Mesendoderm (in vitro differentiated cells): ENCODE results near the gene AHI1.
A peak's percentile ranks its signal among the peaks of the same experiment; 100 is the strongest.

Source experiments
- DNase-seq: peaks from one replicate; pipeline ENCODE4 v3.0.0; 2013
- H2AK5ac ChIP-seq: 2 replicates; pipeline ENCODE4 v1.6.1; 2013; ENCODE audit warnings: low read length, inconsistent platforms
- H2BK120ac ChIP-seq: 2 replicates; pipeline ENCODE4 v1.6.1; 2013; ENCODE audit warnings: low read depth, mild to moderate bottlenecking, low read length, moderate library complexity, mixed read lengths
- H2BK15ac ChIP-seq: replicated peaks from 2 replicates; pipeline ENCODE4 v1.6.1; 2013; ENCODE audit warnings: low read depth, mild to moderate bottlenecking, moderate library complexity
- H2BK5ac ChIP-seq: 2 replicates; pipeline ENCODE4 v1.6.1; 2013; ENCODE audit warnings: low read length, inconsistent platforms
- H3K18ac ChIP-seq: 2 replicates; pipeline ENCODE4 v1.6.1; 2013; ENCODE audit warnings: mild to moderate bottlenecking, low read length, mixed read lengths
- H3K23ac ChIP-seq: one replicate; pipeline ENCODE4 v1.6.1; 2013; ENCODE audit warnings: low read length
- H3K27ac ChIP-seq: 2 replicates; pipeline ENCODE4 v1.5.1; 2013; ENCODE audit warnings: low read depth, mild to moderate bottlenecking, inconsistent platforms, low read length, moderate library complexity
- H3K27me3 ChIP-seq: 2 replicates; pipeline ENCODE4 v1.6.1; 2013; ENCODE audit warnings: low read length, control low read depth, mild to moderate bottlenecking, inconsistent platforms; ENCODE audit not compliant: insufficient read depth, poor library complexity
- H3K36me3 ChIP-seq: 2 replicates; pipeline ENCODE4 v1.6.1; 2013; ENCODE audit warnings: low read length, inconsistent platforms; ENCODE audit not compliant: control insufficient read depth, insufficient read depth
- H3K4ac ChIP-seq: one replicate; pipeline ENCODE4 v1.6.1; 2013; ENCODE audit warnings: low read depth, mild to moderate bottlenecking, low read length, moderate library complexity
- H3K4me1 ChIP-seq: 2 replicates; pipeline ENCODE4 v1.6.1; 2013; ENCODE audit warnings: low read depth, low read length, inconsistent platforms; ENCODE audit not compliant: control insufficient read depth
- H3K4me2 ChIP-seq: 2 replicates; pipeline ENCODE4 v1.6.1; 2013; ENCODE audit warnings: low read length
- H3K4me3 ChIP-seq: 2 replicates; pipeline ENCODE4 v1.5.1; 2013; ENCODE audit warnings: mild to moderate bottlenecking, low read length
- H3K56ac ChIP-seq: one replicate; pipeline ENCODE4 v1.6.1; 2013; ENCODE audit warnings: low read length
- H3K79me1 ChIP-seq: 2 replicates; pipeline ENCODE4 v1.6.1; 2013; ENCODE audit warnings: low read length, inconsistent platforms
- H3K79me2 ChIP-seq: 2 replicates; pipeline ENCODE4 v1.6.1; 2013; ENCODE audit warnings: mild to moderate bottlenecking, low read length; ENCODE audit not compliant: control insufficient read depth, insufficient read depth
- H3K9ac ChIP-seq: 2 replicates; pipeline ENCODE4 v1.6.1; 2013; ENCODE audit warnings: low read length, inconsistent platforms
- H4K5ac ChIP-seq: one replicate; pipeline ENCODE4 v1.6.1; 2013; ENCODE audit warnings: low read length
- H4K8ac ChIP-seq: one replicate; pipeline ENCODE4 v1.6.1; 2013; ENCODE audit warnings: low read depth, mild to moderate bottlenecking, control low read depth, low read length, moderate library complexity
- WGBS: extraction: QIAGEN DNeasy Blood & Tissue Kit; methylation state at CpG from one replicate; pipeline ENCODE4 v1.1.7; 2013; ENCODE audit warnings: low lambda C conversion rate, missing lambda C conversion rate; ENCODE audit not compliant: insufficient coverage; ENCODE audit errors: extremely low coverage; 5-methylcytosine and 5-hydroxymethylcytosine counted together

The AHI1 gene

DNA sequence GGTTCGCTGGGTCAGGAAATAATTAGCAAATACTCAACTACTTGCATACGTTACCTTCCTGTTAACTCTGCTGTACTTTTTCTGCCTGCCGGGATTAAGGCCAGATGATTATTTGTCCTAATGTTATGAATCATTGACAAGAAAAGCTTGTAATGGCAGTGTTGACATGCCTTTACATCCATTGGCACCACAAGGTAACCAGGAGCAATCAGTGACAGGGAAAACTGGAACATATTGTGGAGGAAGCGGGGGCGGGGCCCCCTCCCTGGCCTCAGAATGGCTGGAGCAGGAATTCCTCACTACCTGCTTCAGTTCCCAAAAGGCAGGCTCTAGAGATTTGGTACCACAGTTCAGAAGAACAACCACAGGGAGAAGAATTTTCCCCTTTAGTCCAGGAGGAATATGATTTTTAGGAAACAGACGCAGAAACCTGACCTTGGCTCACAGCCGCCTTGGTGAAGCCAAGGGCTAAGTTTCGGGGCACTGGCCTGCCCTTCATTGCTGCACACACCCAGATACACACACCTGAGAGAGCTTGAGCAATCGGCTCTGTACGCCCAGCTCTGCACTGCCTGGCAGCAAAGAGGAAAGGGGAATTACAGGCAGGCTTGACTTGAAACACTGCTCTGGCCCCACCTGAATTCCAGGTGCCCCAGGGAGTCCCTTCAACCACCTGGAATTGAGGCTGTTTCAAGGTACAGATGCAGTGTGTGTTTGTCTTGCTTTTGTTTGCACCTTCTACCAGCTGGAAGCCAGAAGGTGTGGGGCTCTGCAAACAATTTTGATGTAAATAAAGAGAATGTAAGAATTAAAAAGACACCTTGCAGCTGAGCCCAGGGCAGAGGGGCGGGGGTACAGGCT lies 226.6 kb downstream of the AHI1 start:
- Histone ChIP-seq H3K79me2 (no peaks in the 10 kb centered on the region), H3K79me1 (no peaks in the 10 kb centered on the region), H3K36me3 (no peaks in the 10 kb centered on the region), H3K9ac (no peak overlapping the region), H4K8ac (no peak overlapping the region), H3K4ac (no peak overlapping the region), H3K4me1 (peaks cover 11% of the 10 kb centered on the region), H3K4me3 (no peak overlapping the region), H3K23ac (no peak overlapping the region), H3K27ac (peak overlapping the region; percentile 83), H2BK15ac (no peak overlapping the region), H2BK5ac (peak overlapping the region; percentile 28), H3K56ac (peak overlapping the region; percentile 51), H3K4me2 (peak overlapping the region; percentile 4), H2BK120ac (peak overlapping the region; percentile 73), H3K27me3 (no peaks in the 10 kb centered on the region), H2AK5ac (no peak overlapping the region), H4K5ac (no peak overlapping the region), H3K18ac (peak overlapping the region; percentile 56)
- DNase-seq = peak; percentile 71
- no CpG with 5 or more reads among the region's 11 CpGs for WGBS

DNA sequence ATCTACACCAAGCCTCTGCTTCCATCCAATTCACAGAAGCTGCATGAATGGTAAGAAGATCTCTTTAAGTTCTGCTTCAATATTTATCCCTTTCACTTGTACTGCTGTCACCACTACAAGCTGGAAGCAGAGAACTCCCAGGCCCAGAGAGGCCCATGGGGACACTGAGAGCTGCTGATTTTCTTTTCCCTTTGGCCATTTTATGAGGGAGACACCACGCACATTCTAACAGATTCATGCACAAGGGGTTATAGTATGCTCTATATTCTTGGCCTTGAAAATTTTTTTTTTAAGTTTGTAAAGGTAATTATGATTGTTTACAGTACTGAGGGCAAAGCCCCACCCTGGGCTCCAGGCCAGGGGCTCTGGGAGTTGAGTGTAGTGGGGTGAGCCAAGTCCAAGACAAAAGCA lies 228.1 kb downstream of the AHI1 start:
- no peak overlapping the region for H4K8ac ChIP-seq
- no peak overlapping the region for H2BK5ac ChIP-seq
- WGBS = no CpG with 5 or more reads among the region's 1 CpG
- H2AK5ac ChIP-seq = no peak overlapping the region
- no peak overlapping the region for H3K56ac ChIP-seq
- no peak overlapping the region for H3K23ac ChIP-seq
- H3K27me3 ChIP-seq = no peaks in the 10 kb centered on the region
- no peaks in the 10 kb centered on the region for H3K36me3 ChIP-seq
- no peak overlapping the region for H3K18ac ChIP-seq
- no peak for DNase-seq
- H3K79me1 ChIP-seq = no peaks in the 10 kb centered on the region
- H3K4me1 ChIP-seq = peaks cover 7% of the 10 kb centered on the region
- H3K9ac ChIP-seq = no peak overlapping the region
- no peak overlapping the region for H4K5ac ChIP-seq
- no peak overlapping the region for H3K4me2 ChIP-seq
- H2BK120ac ChIP-seq = peak overlapping the region; percentile 46
- no peak overlapping the region for H3K4me3 ChIP-seq
- H3K79me2 ChIP-seq = no peaks in the 10 kb centered on the region
- H2BK15ac ChIP-seq = no peak overlapping the region
- H3K27ac ChIP-seq = no peak overlapping the region
- no peak overlapping the region for H3K4ac ChIP-seq

DNA sequence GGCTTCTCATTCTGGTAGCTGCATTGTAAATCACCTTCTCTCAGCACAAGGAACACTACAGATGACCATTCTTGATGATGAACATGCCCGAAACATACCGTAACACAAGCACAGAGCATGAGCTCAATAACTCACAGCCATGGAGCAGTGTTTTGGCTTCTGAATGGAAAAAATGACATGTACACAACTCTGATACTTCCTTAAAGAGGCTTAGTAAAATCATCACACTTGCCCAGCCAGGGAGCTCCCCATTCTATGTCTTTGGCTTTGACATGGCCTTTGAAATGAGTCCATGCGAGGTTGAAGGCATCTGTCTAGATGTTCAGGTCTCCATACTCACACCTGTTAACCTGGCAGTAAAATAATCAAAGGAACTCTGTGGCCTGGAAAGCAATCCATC lies 228.8 kb downstream of the AHI1 start:
- Histone ChIP-seq H3K79me2 (no peaks in the 10 kb centered on the region), H3K27me3 (no peaks in the 10 kb centered on the region), H3K4ac (no peak overlapping the region), H2BK15ac (no peak overlapping the region), H3K27ac (no peak overlapping the region), H3K79me1 (no peaks in the 10 kb centered on the region), H2BK120ac (no peak overlapping the region), H3K4me3 (no peak overlapping the region), H3K4me1 (peaks cover 7% of the 10 kb centered on the region), H3K4me2 (no peak overlapping the region), H3K9ac (no peak overlapping the region), H2AK5ac (no peak overlapping the region), H2BK5ac (no peak overlapping the region), H4K8ac (no peak overlapping the region), H3K23ac (no peak overlapping the region), H3K36me3 (no peaks in the 10 kb centered on the region), H3K56ac (no peak overlapping the region), H4K5ac (no peak overlapping the region), H3K18ac (no peak overlapping the region)
- DNase-seq = no peak
- no CpG with 5 or more reads among the region's 3 CpGs for WGBS

GRCh38 chr6:135268263-135268662 lies 229.3 kb downstream of the AHI1 start:
- no peak for DNase-seq
- no peak overlapping the region for H2BK120ac ChIP-seq
- no peak overlapping the region for H3K4ac ChIP-seq
- H3K36me3 ChIP-seq = no peaks in the 10 kb centered on the region
- H3K9ac ChIP-seq = no peak overlapping the region
- no CpG with 5 or more reads among the region's 3 CpGs for WGBS
- no peaks in the 10 kb centered on the region for H3K79me2 ChIP-seq
- no peak overlapping the region for H2BK5ac ChIP-seq
- H3K4me1 ChIP-seq = peaks cover 7% of the 10 kb centered on the region
- H3K18ac ChIP-seq = no peak overlapping the region
- H3K27ac ChIP-seq = no peak overlapping the region
- H3K23ac ChIP-seq = no peak overlapping the region
- H2AK5ac ChIP-seq = no peak overlapping the region
- H2BK15ac ChIP-seq = no peak overlapping the region
- H3K4me2 ChIP-seq = no peak overlapping the region
- H3K4me3 ChIP-seq = no peak overlapping the region
- H3K27me3 ChIP-seq = no peaks in the 10 kb centered on the region
- no peak overlapping the region for H4K8ac ChIP-seq
- H3K56ac ChIP-seq = no peak overlapping the region
- no peaks in the 10 kb centered on the region for H3K79me1 ChIP-seq
- no peak overlapping the region for H4K5ac ChIP-seq

GRCh38 chr6:135267085-135267484 lies 230.5 kb downstream of the AHI1 start:
- Histone ChIP-seq H3K79me2 (no peaks in the 10 kb centered on the region), H3K4me2 (no peak overlapping the region), H3K4ac (no peak overlapping the region), H4K5ac (no peak overlapping the region), H3K27me3 (no peaks in the 10 kb centered on the region), H3K18ac (no peak overlapping the region), H2BK15ac (no peak overlapping the region), H3K27ac (no peak overlapping the region), H2BK5ac (no peak overlapping the region), H3K9ac (no peak overlapping the region), H3K4me3 (no peak overlapping the region), H4K8ac (no peak overlapping the region), H2BK120ac (no peak overlapping the region), H3K36me3 (no peaks in the 10 kb centered on the region), H3K56ac (no peak overlapping the region), H3K4me1 (peaks cover 7% of the 10 kb centered on the region), H3K23ac (no peak overlapping the region), H2AK5ac (no peak overlapping the region), H3K79me1 (no peaks in the 10 kb centered on the region)
- no peak for DNase-seq
- no CpG with 5 or more reads among the region's 2 CpGs for WGBS

DNA sequence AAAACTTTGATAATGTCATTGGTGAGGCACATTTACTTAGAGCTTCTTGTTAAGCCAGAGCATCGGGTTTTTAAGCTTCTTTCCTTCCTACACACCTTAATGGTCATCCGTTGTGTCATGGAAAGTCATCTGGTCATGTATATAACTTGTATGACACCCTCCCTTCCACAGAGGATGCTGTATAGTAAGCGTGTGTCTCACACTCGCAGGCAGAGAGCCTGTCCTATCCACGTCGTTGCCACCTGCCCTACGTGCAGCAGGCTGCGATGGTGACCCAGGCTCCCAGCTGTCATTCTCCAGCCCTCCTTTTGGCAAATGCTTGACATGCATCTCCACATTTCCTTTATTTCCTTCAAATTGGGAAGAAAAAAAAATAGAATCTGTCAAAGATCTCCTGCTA lies 230.9 kb downstream of the AHI1 start:
- Histone ChIP-seq H3K18ac (no peak overlapping the region), H3K27me3 (no peaks in the 10 kb centered on the region), H3K79me1 (no peaks in the 10 kb centered on the region), H3K4ac (no peak overlapping the region), H3K9ac (no peak overlapping the region), H3K4me2 (no peak overlapping the region), H3K23ac (no peak overlapping the region), H2AK5ac (peak overlapping the region; percentile 15), H3K4me1 (peaks cover 7% of the 10 kb centered on the region), H2BK120ac (no peak overlapping the region), H3K4me3 (no peak overlapping the region), H2BK15ac (no peak overlapping the region), H4K8ac (no peak overlapping the region), H2BK5ac (no peak overlapping the region), H3K27ac (no peak overlapping the region), H3K36me3 (no peaks in the 10 kb centered on the region), H3K56ac (no peak overlapping the region), H4K5ac (no peak overlapping the region), H3K79me2 (no peaks in the 10 kb centered on the region)
- no CpG with 5 or more reads among the region's 8 CpGs for WGBS
- no peak for DNase-seq
